ENCODE data around the gene FXR2. TPM values are rescaled to one million over a fixed set of nuclear protein-coding genes. Genes with fewer than 3 reads are reported as not detected.
A peak's percentile ranks its signal among the peaks of the same experiment; 100 is the strongest.
"Not testable (repeated sequence)": the region's sequence is repeated elsewhere in the genome, so short reads cannot be mapped to it uniquely, and the experiment has no call there.

Gene FXR2
- total and polyA plus RNA-seq, 2 donors from 2014 or later: 29.3 to 59.2 TPM

GRCh38 chr17:7610641-7611040, 4.1 kb downstream of the FXR2 start:
- peaks cover 4 to 22% (median 17%) of the 10 kb centered on the region in 3 donors for H3K4me1 ChIP-seq (ENCODE audit: control insufficient read depth in 2 of 3, insufficient read depth in 2 of 3, low read depth in 1 of 3, low read length in 3 of 3)
- H3K4me3 ChIP-seq (ENCODE audit: low read length in 3 of 3): no peak overlapping the region
- intact Hi-C loops (cut with DNase I): no loop called here
- H3K27me3 ChIP-seq (ENCODE audit: control insufficient read depth, insufficient read depth, low read length): no peaks in the 10 kb centered on the region
- FAIRE-seq (no peak), DNase-seq (no peak)
- no peak for TF ChIP-seq CTCF (IDR thresholded peaks at IDR 0.05; ENCODE audit: borderline replicate concordance, extremely low read depth, insufficient read depth)
- H3K9ac ChIP-seq (ENCODE audit: low read length in 3 of 3): no peak overlapping the region
- H3K27ac ChIP-seq (ENCODE audit: low read depth in 2 of 2, low read length in 2 of 2): no peak overlapping the region
- H3K36me3 ChIP-seq (ENCODE audit: control insufficient read depth in 2 of 3, insufficient read depth in 3 of 3, low read length in 3 of 3): peaks cover 2 to 5% (median 3%) of the 10 kb centered on the region in 3 donors
- no peaks in the 10 kb centered on the region for H3K9me3 ChIP-seq (ENCODE audit: control insufficient read depth in 2 of 3, insufficient read depth in 1 of 3, low read length in 3 of 3)

- Histone ChIP-seq H3K9ac (ENCODE audit: low read length in 3 of 3) (no peak overlapping the region), H3K4me1 (ENCODE audit: control insufficient read depth in 2 of 3, insufficient read depth in 2 of 3, low read depth in 1 of 3, low read length in 3 of 3) (peaks cover 0 to under 1% (median 0%) of the 10 kb centered on the region in 3 donors), H3K4me3 (ENCODE audit: low read length in 3 of 3) (no peak overlapping the region), H3K27me3 (ENCODE audit: control insufficient read depth, insufficient read depth, low read length) (no peaks in the 10 kb centered on the region), H3K9me3 (ENCODE audit: control insufficient read depth in 2 of 3, insufficient read depth in 1 of 3, low read length in 3 of 3) (no peaks in the 10 kb centered on the region), H3K36me3 (ENCODE audit: control insufficient read depth in 2 of 3, insufficient read depth in 3 of 3, low read length in 3 of 3) (peaks cover 6 to 29% (median 23%) of the 10 kb centered on the region in 3 donors), H3K27ac (ENCODE audit: low read depth in 2 of 2, low read length in 2 of 2) (no peak overlapping the region)
- no peak for TF ChIP-seq CTCF (IDR thresholded peaks at IDR 0.05; ENCODE audit: borderline replicate concordance, extremely low read depth, insufficient read depth)
- DNase-seq (no peak), FAIRE-seq (no peak)
- intact Hi-C loops (cut with DNase I): no loop called here
Measured at GRCh38 chr17:7606280-7606679, 8.4 kb downstream of the FXR2 start.

- H3K4me1 ChIP-seq (ENCODE audit: control insufficient read depth in 2 of 3, insufficient read depth in 2 of 3, low read depth in 1 of 3, low read length in 3 of 3); H3K27ac ChIP-seq (ENCODE audit: low read depth in 2 of 2, low read length in 2 of 2); FAIRE-seq; H3K9ac ChIP-seq (ENCODE audit: low read length in 3 of 3); H3K4me3 ChIP-seq (ENCODE audit: low read length in 3 of 3); intact Hi-C loops (cut with DNase I); H3K27me3 ChIP-seq (ENCODE audit: control insufficient read depth, insufficient read depth, low read length); H3K9me3 ChIP-seq (ENCODE audit: control insufficient read depth in 2 of 3, insufficient read depth in 1 of 3, low read length in 3 of 3): not testable (repeated sequence)
- DNase-seq: peak in 1 of 5 donors; percentile 2
- peaks cover 21 to 69% (median 41%) of the 10 kb centered on the region in 3 donors for H3K36me3 ChIP-seq (ENCODE audit: control insufficient read depth in 2 of 3, insufficient read depth in 3 of 3, low read length in 3 of 3)
Measured at GRCh38 chr17:7597561-7597960, 17.1 kb downstream of the FXR2 start.

- DNase-seq (peak in 1 of 5 donors; percentile 60), FAIRE-seq (no peak)
- Histone ChIP-seq H3K9me3 (ENCODE audit: control insufficient read depth in 2 of 3, insufficient read depth in 1 of 3, low read length in 3 of 3) (no peaks in the 10 kb centered on the region), H3K4me1 (ENCODE audit: control insufficient read depth in 2 of 3, insufficient read depth in 2 of 3, low read depth in 1 of 3, low read length in 3 of 3) (peaks cover 0 to 7% (median 7%) of the 10 kb centered on the region in 3 donors), H3K27me3 (ENCODE audit: control insufficient read depth, insufficient read depth, low read length) (no peaks in the 10 kb centered on the region), H3K9ac (ENCODE audit: low read length in 3 of 3) (no peak overlapping the region), H3K36me3 (ENCODE audit: control insufficient read depth in 2 of 3, insufficient read depth in 3 of 3, low read length in 3 of 3) (peaks cover 17 to 57% (median 42%) of the 10 kb centered on the region in 3 donors), H3K27ac (ENCODE audit: low read depth in 2 of 2, low read length in 2 of 2) (no peak overlapping the region), H3K4me3 (ENCODE audit: low read length in 3 of 3) (no peak overlapping the region)
- intact Hi-C loops (cut with DNase I): no loop called here
- TF ChIP-seq CTCF (IDR thresholded peaks at IDR 0.05; ENCODE audit: borderline replicate concordance, extremely low read depth, insufficient read depth): no peak
Measured at GRCh38 chr17:7593296-7593695, 21.4 kb downstream of the FXR2 start.

All from kidney (tissue), 14 donors.